Measurements from ENCODE around the gene NRP2. TPM values are rescaled to one million over a fixed set of nuclear protein-coding genes. Genes with fewer than 3 reads are reported as not detected.

The NRP2 gene
- total RNA-seq, 2 donors from 2014 or later: 9.7 to 21.0 TPM

GRCh38 chr2:205726506-205726905, 44.2 kb downstream of the NRP2 start:
- no peak overlapping the region for H3K4me3 ChIP-seq
- no peak for TF ChIP-seq POLR2AphosphoS5 (IDR thresholded peaks at IDR 0.05)
- no peak for TF ChIP-seq CTCF (IDR thresholded peaks at IDR 0.05)
- TF ChIP-seq POLR2A (IDR thresholded peaks at IDR 0.05): no peak
- H3K27me3 ChIP-seq (replicated peaks; ENCODE audit: insufficient read depth): no peaks in the 10 kb centered on the region
- 78% methylated on average over 4 of the region's 4 CpGs for WGBS
- intact Hi-C loops (cut with DNase I): no loop called here
- no peaks in the 10 kb centered on the region for H3K36me3 ChIP-seq
- DNase-seq (ENCODE audit: low spot score): no peak
- H3K27ac ChIP-seq: no peak overlapping the region
- H3K9me3 ChIP-seq: no peaks in the 10 kb centered on the region
- no peaks in the 10 kb centered on the region for H3K4me1 ChIP-seq (replicated peaks)

GRCh38 chr2:205727174-205727573, 44.9 kb downstream of the NRP2 start:
- TF ChIP-seq POLR2AphosphoS5 (IDR thresholded peaks at IDR 0.05) (no peak), POLR2A (IDR thresholded peaks at IDR 0.05) (no peak), CTCF (IDR thresholded peaks at IDR 0.05) (no peak)
- intact Hi-C loops (cut with DNase I): no loop called here
- no peaks in the 10 kb centered on the region for H3K27me3 ChIP-seq (replicated peaks; ENCODE audit: insufficient read depth)
- H3K27ac ChIP-seq: no peak overlapping the region
- H3K4me3 ChIP-seq: no peak overlapping the region
- H3K36me3 ChIP-seq: no peaks in the 10 kb centered on the region
- H3K4me1 ChIP-seq (replicated peaks): no peaks in the 10 kb centered on the region
- 96% methylated on average over 2 of the region's 2 CpGs for WGBS
- no peaks in the 10 kb centered on the region for H3K9me3 ChIP-seq
- no peak for DNase-seq (ENCODE audit: low spot score)

- Histone ChIP-seq H3K27ac (no peak overlapping the region), H3K9me3 (no peaks in the 10 kb centered on the region)
- WGBS: 88% methylated on average over 7 of the region's 7 CpGs
Observed at GRCh38 chr2:205728366-205728765, 46.1 kb downstream of the NRP2 start.

GRCh38 chr2:205730191-205730590, 47.9 kb downstream of the NRP2 start:
- no peak overlapping the region for H3K4me3 ChIP-seq
- H3K27ac ChIP-seq: no peak overlapping the region
- H3K4me1 ChIP-seq (replicated peaks): peaks cover 9% of the 10 kb centered on the region
- WGBS: 75% methylated on average over 9 of the region's 9 CpGs
- DNase-seq (ENCODE audit: low spot score): no peak
- H3K9me3 ChIP-seq: no peaks in the 10 kb centered on the region
- H3K27me3 ChIP-seq (replicated peaks; ENCODE audit: insufficient read depth): no peaks in the 10 kb centered on the region
- TF ChIP-seq CTCF (IDR thresholded peaks at IDR 0.05) (no peak), POLR2A (IDR thresholded peaks at IDR 0.05) (no peak), POLR2AphosphoS5 (IDR thresholded peaks at IDR 0.05) (no peak)
- intact Hi-C loops (cut with DNase I): loop anchor here (5.0 kb wide), 1 partner anchor 33 kb away; no protein-coding TSS in a partner anchor
- H3K36me3 ChIP-seq: no peaks in the 10 kb centered on the region

More at GRCh38 chr2:205728366-205728765, 46.1 kb downstream of the NRP2 start:
- Histone ChIP-seq H3K4me3 (no peak overlapping the region), H3K27me3 (replicated peaks; ENCODE audit: insufficient read depth) (no peaks in the 10 kb centered on the region), H3K4me1 (replicated peaks) (no peaks in the 10 kb centered on the region), H3K36me3 (no peaks in the 10 kb centered on the region)
- DNase-seq (ENCODE audit: low spot score): no peak
- TF ChIP-seq POLR2A (IDR thresholded peaks at IDR 0.05): no peak
- no peak for TF ChIP-seq CTCF (IDR thresholded peaks at IDR 0.05)
- no peak for TF ChIP-seq POLR2AphosphoS5 (IDR thresholded peaks at IDR 0.05)
- intact Hi-C loops (cut with DNase I): no loop called here

- H3K9me3 ChIP-seq: no peaks in the 10 kb centered on the region
- H3K4me1 ChIP-seq (replicated peaks): peaks cover 11% of the 10 kb centered on the region
Observed at GRCh38 chr2:205730701-205731582, 48.6 kb downstream of the NRP2 start.

More at GRCh38 chr2:205730701-205731582, 48.6 kb downstream of the NRP2 start:
- no peak for DNase-seq (ENCODE audit: low spot score)
- Histone ChIP-seq H3K27ac (no peak overlapping the region), H3K4me3 (no peak overlapping the region), H3K27me3 (replicated peaks; ENCODE audit: insufficient read depth) (no peaks in the 10 kb centered on the region), H3K36me3 (no peaks in the 10 kb centered on the region)
- no peak for TF ChIP-seq CTCF (IDR thresholded peaks at IDR 0.05)
- WGBS: 77% methylated on average over 9 of the region's 9 CpGs
- intact Hi-C loops (cut with DNase I): loop anchor here (5.0 kb wide), 1 partner anchor 34 kb away; no protein-coding TSS in a partner anchor

Measured in prostate gland (tissue), 2 donors.